Neural progenitor cell (in vitro differentiated cells): ENCODE results near the gene NCAN. TPM values are rescaled to one million over a fixed set of nuclear protein-coding genes. Genes with fewer than 3 reads are reported as not detected.

Experiments used
- DNase-seq: peaks from one replicate; pipeline ENCODE4 v3.0.0-alpha.2; 2016; ENCODE audit warnings: low spot score
- H2AFZ ChIP-seq: fragments of 200-600 bp; sonication (generic); replicated peaks from 2 replicates; pipeline ENCODE4 v1.6.1; 2016; ENCODE audit warnings: antibody characterized with exemption
- H3F3A ChIP-seq: fragments of 200-600 bp; sonication (generic); 2 replicates; pipeline ENCODE4 v1.6.1; 2016; ENCODE audit warnings: antibody characterized with exemption, low read depth
- H3K27ac ChIP-seq: fragments of 200-600 bp; sonication (generic); 2 replicates; pipeline ENCODE4 v1.5.1; 2016; ENCODE audit warnings: mild to moderate bottlenecking
- H3K27me3 ChIP-seq: fragments of 200-600 bp; sonication (generic); 2 replicates; pipeline ENCODE4 v1.6.1; 2016; ENCODE audit warnings: mild to moderate bottlenecking, moderate library complexity
- H3K36me3 ChIP-seq: fragments of 200-600 bp; sonication (generic); 2 replicates; pipeline ENCODE4 v1.5.1; 2016
- H3K4me1 ChIP-seq: fragments of 200-600 bp; sonication (generic); 2 replicates; pipeline ENCODE4 v1.6.1; 2016; ENCODE audit warnings: mixed run types
- H3K4me2 ChIP-seq: fragments of 200-600 bp; sonication (generic); 2 replicates; pipeline ENCODE4 v1.6.1; 2016
- H3K4me3 ChIP-seq: fragments of 200-600 bp; sonication (generic); 2 replicates; pipeline ENCODE4 v1.5.1; 2016
- H3K79me2 ChIP-seq: fragments of 200-600 bp; sonication (generic); 2 replicates; pipeline ENCODE4 v1.6.1; 2016; ENCODE audit warnings: low read depth
- H3K9ac ChIP-seq: fragments of 200-600 bp; sonication (generic); 2 replicates; pipeline ENCODE4 v1.6.1; 2016
- H3K9me3 ChIP-seq: fragments of 200-600 bp; sonication (generic); 2 replicates; pipeline ENCODE4 v1.5.1; 2016; ENCODE audit warnings: low read depth
- H4K20me1 ChIP-seq: fragments of 200-600 bp; sonication (generic); 2 replicates; pipeline ENCODE4 v1.6.1; 2016; ENCODE audit warnings: low read depth
- H3K27ac Mint-ChIP-seq: 3 replicates; pipeline ENCODE4 v1.8.0; 2021; ENCODE audit warnings: mixed read lengths
- H3K27me3 Mint-ChIP-seq: 2 replicates; pipeline ENCODE4 v1.8.0; 2022; ENCODE audit warnings: low read depth, mild to moderate bottlenecking, inconsistent platforms, moderate library complexity, mixed read lengths; ENCODE audit not compliant: insufficient read depth
- H3K36me3 Mint-ChIP-seq: 3 replicates; pipeline ENCODE4 v1.8.0; 2021; ENCODE audit warnings: mixed read lengths
- H3K4me1 Mint-ChIP-seq: 3 replicates; pipeline ENCODE4 v1.8.0; 2021; ENCODE audit warnings: mixed read lengths
- H3K4me3 Mint-ChIP-seq: 3 replicates; pipeline ENCODE4 v1.8.0; 2021; ENCODE audit warnings: mild to moderate bottlenecking, moderate library complexity, mixed read lengths
- H3K9me3 Mint-ChIP-seq: 3 replicates; pipeline ENCODE4 v1.8.0; 2020; ENCODE audit warnings: mixed read lengths
- CTCF ChIP-seq: fragments of 200-600 bp; sonication (generic); IDR thresholded peaks from 2 replicates; pipeline ENCODE4 v1.5.1; 2017; ENCODE audit warnings: antibody characterized with exemption, mild to moderate bottlenecking
- EZH2 ChIP-seq: fragments of 200-600 bp; sonication (generic); IDR thresholded peaks from 2 replicates; pipeline ENCODE4 v1.6.1; 2017; ENCODE audit warnings: antibody characterized with exemption, mild to moderate bottlenecking, moderate library complexity
- EZH2phosphoT487 ChIP-seq: fragments of 200-600 bp; sonication (generic); IDR thresholded peaks from 2 replicates; pipeline ENCODE4 v1.6.1; 2017; ENCODE audit warnings: antibody characterized with exemption
- total RNA-seq: library from RNA; depleted of rRNA; stranded (reverse); fragments of >200 nt; gene quantifications from 2 replicates; pipeline ENCODE4 v1.2.3, GENCODE V29; 2015; ENCODE audit warnings: low replicate concordance

Gene NCAN
- total RNA-seq, 1 donor from 2014 or later: 4.8 TPM

DNA sequence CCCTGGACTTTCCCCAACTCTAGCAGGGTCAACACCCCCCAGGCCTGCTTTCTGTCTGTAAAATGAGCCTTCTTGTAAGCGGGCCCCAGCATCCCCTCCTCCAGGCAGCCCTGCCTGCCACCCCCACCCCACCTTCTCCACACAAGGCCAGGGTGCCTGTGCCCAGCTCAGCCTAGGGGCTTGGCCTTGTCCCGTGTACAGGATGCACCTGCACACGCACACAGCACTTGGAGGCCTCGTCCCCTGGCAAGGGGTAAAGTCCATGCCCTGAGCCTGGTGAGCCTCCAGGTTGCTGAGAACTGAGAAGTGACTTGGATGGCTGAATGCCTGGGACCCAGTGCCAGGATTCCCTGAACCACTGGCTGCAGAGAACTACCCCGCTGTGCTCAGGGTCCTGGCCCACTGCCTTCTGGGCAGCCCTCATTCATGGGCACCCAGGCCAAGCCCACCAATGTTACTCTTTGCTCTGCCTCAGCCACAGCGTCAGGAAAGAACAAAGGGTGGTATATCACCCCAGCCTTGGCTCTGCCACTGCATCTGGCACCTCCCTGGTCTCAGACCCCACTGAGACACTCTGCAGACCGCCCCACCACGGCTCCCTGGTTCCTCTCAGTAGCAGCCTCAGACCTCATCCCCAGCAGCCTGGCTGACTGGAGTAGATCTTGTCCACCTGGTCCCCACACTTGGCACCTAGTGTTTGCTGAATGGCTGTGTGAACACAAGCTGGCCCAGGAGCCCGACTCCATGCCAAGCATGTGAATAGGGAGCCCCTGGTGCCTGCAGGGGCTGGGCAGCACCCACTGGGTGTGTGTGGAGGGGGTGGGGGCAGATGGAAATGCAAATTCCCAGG, 63.2 kb downstream of the NCAN start:
- H3K27me3 ChIP-seq: no peaks in the 10 kb centered on the region
- peaks cover 8% of the 10 kb centered on the region for H3K27me3 Mint-ChIP-seq
- DNase-seq: no peak

GRCh38 chr19:19276386-19276785, 64.6 kb downstream of the NCAN start:
- no peaks in the 10 kb centered on the region for H4K20me1 ChIP-seq
- no peaks in the 10 kb centered on the region for H3K9me3 Mint-ChIP-seq
- no peaks in the 10 kb centered on the region for H3K4me1 ChIP-seq
- no peak overlapping the region for H3K9ac ChIP-seq
- no peaks in the 10 kb centered on the region for H3K79me2 ChIP-seq
- H3K27ac ChIP-seq: no peak overlapping the region
- H2AFZ ChIP-seq: no peak overlapping the region
- no peak overlapping the region for H3K27ac Mint-ChIP-seq
- peaks cover 11% of the 10 kb centered on the region for H3F3A ChIP-seq
- no peak overlapping the region for H3K4me3 ChIP-seq
- peaks cover 7% of the 10 kb centered on the region for H3K4me1 Mint-ChIP-seq
- H3K9me3 ChIP-seq: no peaks in the 10 kb centered on the region
- H3K27me3 ChIP-seq: no peaks in the 10 kb centered on the region
- TF ChIP-seq EZH2phosphoT487 (no peak), CTCF (no peak), EZH2 (no peak)
- H3K36me3 Mint-ChIP-seq: peaks cover 10% of the 10 kb centered on the region
- H3K36me3 ChIP-seq: no peaks in the 10 kb centered on the region
- no peak overlapping the region for H3K4me2 ChIP-seq
- peaks cover 8% of the 10 kb centered on the region for H3K27me3 Mint-ChIP-seq
- DNase-seq: no peak
- H3K4me3 Mint-ChIP-seq: no peak overlapping the region

More for the DNA sequence above, 63.2 kb downstream of the NCAN start:
- peaks cover 7% of the 10 kb centered on the region for H3K4me1 Mint-ChIP-seq
- Histone ChIP-seq H3K4me1 (no peaks in the 10 kb centered on the region), H3K4me2 (no peak overlapping the region), H3K4me3 (no peak overlapping the region), H3K9me3 (no peaks in the 10 kb centered on the region), H3K79me2 (no peaks in the 10 kb centered on the region), H2AFZ (no peak overlapping the region), H3K9ac (no peak overlapping the region), H3F3A (peaks cover 11% of the 10 kb centered on the region), H3K36me3 (no peaks in the 10 kb centered on the region), H3K27ac (no peak overlapping the region), H4K20me1 (no peaks in the 10 kb centered on the region)
- no peak overlapping the region for H3K27ac Mint-ChIP-seq
- no peak overlapping the region for H3K4me3 Mint-ChIP-seq
- H3K36me3 Mint-ChIP-seq: peaks cover 6% of the 10 kb centered on the region
- TF ChIP-seq EZH2phosphoT487: no peak
- TF ChIP-seq CTCF: no peak
- TF ChIP-seq EZH2: no peak
- H3K9me3 Mint-ChIP-seq: no peaks in the 10 kb centered on the region

DNA sequence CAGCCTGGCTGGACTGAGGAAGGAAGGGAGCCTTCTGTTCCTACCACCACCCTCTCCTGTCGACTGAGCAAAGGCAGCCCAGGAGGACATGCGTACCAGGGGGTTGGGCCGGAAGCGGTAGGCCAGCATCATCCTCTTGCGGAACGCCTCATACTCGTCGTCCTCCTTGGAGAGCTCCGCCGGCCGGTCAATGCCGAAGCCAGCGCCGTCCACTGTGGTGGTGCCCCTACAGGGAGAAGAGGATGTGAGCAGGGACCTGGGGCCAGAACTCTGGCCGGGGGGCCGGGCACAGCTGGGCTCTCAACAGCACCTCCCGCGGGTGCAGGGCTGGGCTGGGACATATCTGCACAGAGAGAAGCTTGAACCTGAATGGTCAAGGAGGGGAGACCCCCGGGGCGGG, 65.1 kb downstream of the NCAN start:
- Histone ChIP-seq H3K4me2 (no peak overlapping the region), H3K4me3 (no peak overlapping the region), H3F3A (peaks cover 11% of the 10 kb centered on the region), H4K20me1 (no peaks in the 10 kb centered on the region), H3K36me3 (no peaks in the 10 kb centered on the region), H3K27ac (no peak overlapping the region), H3K9ac (no peak overlapping the region), H3K27me3 (no peaks in the 10 kb centered on the region), H3K79me2 (no peaks in the 10 kb centered on the region), H2AFZ (no peak overlapping the region), H3K4me1 (no peaks in the 10 kb centered on the region), H3K9me3 (no peaks in the 10 kb centered on the region)
- peaks cover 7% of the 10 kb centered on the region for H3K4me1 Mint-ChIP-seq
- no peaks in the 10 kb centered on the region for H3K9me3 Mint-ChIP-seq
- no peak for DNase-seq
- peaks cover 10% of the 10 kb centered on the region for H3K36me3 Mint-ChIP-seq
- no peak overlapping the region for H3K4me3 Mint-ChIP-seq
- H3K27me3 Mint-ChIP-seq: peaks cover 5% of the 10 kb centered on the region
- no peak overlapping the region for H3K27ac Mint-ChIP-seq
- TF ChIP-seq EZH2phosphoT487 (no peak), CTCF (no peak), EZH2 (no peak)
